ENCODE results near the gene ACTRT2.

ACTRT2 gene

DNA sequence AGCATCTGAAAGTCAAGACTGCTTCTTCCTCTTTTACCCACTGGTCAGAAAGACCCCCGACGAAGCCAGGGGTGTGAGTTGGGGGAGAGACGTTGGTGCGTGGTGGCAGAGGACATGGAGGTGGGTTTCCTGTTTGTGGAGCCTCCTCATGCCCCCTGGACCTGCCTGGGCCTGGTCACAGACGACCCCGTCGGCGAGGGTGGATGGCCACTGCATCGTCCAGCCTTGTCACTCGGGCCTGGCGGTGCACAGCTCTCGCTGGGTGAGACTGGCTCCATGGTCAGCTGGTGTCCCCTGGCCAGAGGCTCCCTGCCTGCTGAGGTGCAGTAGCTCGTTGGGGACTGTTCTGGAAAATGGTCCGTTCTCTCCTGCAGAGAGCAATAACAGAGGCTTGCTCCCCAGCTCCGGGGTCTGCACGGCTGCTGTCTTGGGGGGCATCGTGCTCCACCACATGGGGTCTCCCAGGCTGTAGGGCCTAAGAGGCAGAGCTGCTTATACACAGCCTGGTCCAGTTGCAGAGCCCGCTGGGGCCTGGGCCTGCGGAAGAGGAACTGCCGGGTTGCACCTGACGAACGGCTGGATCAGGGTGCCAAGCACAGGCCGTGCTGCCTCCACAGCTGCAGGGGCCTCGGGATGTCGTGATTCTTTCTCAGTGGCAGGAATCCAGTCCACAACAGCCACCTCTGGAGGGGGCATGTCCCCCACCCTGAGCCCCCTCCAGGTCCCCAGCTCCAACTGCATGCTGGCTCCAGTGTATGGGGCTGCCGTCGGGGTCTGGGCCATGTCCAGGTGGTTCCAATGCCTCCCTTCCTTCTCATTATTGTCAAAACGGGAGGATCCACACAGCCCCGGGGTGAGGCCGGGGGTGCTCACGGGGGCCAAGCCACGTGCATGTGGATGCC, 18.0 kb upstream of the ACTRT2 start:
- DNase-seq (ENCODE audit: low read depth), result no peak

DNA sequence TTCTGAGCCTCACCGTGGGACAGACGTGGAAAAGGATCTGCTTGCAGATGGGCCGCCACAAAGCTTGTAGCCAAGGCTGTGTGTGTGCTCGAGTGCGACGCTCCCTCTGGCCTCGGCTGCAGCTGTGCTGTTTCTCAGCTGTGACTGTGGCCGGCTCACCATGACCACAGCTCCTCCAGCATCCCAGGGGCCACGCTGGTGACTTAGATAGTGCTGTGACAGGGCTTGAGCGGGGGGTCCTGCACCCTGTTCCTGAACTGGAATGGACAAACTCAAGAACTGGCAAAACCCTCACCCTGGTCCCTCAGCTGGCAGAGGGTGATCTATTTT, 17.4 kb upstream of the ACTRT2 start:
- DNase-seq (ENCODE audit: low read depth), result no peak

DNA sequence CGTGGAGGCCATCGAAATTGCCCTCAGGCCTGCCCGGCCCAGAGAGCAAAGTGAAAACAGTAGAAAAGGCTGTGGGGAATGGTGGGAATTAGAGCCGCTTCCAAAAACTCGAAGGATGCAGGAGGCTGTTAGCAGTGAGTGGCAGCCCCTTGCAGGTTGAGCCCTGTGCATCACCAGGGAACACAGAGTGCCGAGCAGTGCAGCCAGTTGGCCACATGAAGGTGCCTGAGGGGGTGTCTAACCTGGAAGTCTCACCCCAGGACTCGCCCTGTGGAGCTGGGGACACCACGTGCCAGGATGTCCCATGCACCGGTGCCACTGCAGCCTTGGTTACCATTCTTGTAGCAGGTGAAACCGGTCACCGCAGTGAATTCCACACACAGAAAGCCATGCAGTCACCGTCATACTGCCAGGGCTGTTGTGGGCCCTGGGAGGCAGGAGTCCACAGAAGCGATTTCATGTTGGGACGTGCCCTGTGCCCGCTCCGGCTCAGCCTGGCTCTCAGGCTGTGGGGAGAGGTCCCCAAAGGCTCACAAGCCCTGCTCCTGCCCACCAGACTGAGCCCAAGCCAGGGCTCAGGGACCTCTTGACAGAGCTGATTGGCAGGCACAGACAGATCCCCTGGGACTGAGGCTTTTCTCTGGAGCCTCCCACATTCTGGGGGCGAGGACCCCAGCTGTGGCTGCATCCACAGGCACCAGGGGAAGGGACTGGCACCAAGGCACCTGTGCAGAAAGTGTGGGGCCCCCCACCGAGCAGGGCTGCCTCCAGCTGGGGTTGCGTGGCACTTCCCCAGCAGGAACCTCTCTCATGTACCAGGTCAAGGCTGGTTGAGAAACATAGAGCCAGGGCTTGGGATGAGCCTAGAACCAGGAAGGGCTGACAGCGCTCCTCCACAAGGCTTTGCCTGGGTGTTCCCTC, 16.7 kb upstream of the ACTRT2 start:
- no peak for DNase-seq (ENCODE audit: low read depth)

DNA sequence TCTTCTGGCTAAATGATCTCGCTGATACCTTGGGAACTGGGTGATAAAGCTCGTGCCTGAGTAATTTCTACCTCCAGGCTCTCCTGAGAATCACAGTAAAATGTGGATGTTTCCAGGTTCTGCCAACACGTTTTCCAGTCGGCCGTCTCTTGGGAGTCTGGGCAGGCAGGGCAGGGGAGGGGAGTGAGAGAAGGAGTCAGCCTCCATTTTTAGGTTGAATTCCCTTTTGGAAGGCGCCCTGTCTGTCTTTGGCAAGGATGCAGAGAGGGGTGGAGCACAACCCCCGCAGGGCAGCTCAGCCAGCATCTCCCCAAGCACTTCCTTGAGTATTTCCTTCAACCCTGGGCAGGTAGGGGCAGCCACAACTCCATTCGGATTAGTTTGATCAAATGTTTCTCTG, 15.5 kb upstream of the ACTRT2 start:
- no peak for DNase-seq (ENCODE audit: low read depth)

DNA sequence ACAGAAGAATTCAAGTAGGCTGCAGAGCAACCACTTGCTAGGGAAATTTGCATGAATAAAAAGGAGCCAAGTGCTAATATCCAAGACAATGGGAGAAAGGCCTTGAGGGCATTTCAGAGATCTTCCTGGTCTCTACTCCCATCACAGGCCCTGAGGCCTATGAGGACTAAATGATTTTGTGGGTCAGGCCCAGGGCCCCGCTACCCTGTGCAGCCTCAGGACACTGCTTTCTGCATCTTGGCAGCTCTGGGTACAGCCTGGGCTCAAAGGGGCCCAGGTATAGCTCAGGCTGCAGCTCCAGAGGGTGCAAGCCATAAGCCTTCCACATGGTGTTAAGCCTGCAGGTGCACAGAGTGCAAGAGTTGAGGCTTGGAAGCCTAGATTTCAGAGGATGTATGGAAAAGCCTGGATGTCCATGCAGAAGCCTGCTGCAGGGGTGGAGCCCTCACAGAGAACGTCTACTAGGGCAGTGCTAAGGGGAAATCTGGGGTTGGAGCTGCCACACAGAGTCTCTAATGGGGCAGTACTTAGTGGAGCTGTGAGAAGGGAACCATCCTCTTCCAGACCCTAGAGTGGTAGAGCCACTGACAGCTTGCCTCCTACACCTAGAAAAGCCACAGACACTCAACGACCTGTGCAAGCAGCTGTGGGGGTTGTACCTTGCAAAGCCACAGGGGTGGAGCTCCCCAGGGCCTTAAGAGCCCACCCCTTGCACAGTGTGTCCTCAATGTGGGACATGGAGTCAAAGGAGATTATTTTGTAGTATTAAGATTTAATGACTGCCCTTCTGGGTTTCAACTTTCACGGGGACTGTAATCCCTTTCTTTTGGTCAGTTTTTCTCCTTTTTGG, 13.7 kb upstream of the ACTRT2 start:
- no peak for DNase-seq (ENCODE audit: low read depth)

DNA sequence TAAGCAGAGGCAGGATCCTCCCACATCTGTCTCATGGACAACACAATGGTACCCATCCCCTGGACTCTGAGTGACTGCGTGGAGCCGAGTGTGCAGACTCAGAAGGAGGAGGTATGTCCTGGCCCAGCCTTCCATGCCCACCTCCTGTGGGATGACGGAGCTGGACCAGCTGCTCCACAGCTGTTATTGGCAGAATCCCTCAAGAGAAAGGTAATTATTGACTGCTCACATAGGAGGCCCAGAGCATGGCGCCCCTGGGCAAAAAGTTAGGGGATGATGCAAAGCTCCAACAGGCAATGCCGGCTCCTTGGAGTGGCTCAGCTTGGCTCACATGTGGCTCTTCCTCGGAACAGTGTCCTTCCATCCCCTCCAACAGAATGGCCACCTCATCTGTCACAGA, 12.2 kb upstream of the ACTRT2 start:
- no peak for DNase-seq (ENCODE audit: low read depth)

DNA sequence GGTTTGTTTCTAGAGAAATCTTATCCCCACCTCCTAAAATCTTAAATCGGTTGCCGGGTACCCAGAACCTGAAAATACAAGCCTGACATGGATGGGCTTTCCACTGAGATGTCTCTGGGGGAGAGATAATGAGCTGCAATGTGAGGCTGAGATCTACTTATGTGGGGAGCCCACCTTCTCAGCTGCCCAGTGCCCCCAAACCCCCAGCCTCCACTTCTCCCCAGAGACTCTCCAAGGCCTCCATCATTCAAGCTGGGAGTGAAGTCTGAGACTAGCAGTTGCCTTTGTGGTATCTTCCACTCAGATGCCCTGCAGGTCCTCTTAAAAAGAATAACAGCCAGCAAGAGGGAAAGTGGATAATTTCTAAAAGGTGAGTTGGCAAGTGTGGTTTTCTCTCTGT, 11.7 kb upstream of the ACTRT2 start:
- DNase-seq (ENCODE audit: low read depth), result no peak

DNA sequence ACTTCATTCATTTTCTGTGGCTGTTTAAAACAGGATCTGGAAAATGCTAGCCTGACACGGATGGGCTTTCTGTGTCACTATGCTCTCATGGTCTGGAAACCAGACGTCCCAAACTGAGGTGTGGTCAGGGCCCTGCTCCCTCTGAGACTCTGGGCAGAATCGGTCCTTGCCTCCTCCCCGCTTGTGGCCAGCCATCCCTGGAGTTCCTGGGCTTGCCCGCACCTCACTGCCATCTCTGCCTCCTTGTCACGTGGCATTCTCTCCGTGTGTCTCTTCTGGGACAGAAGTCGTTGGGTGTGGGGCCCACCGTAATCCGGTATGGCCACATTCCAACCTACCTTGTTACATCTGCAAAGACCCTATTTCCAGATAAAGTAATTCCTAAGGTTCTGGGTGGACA, 10.1 kb upstream of the ACTRT2 start:
- no peak for DNase-seq (ENCODE audit: low read depth)

DNA sequence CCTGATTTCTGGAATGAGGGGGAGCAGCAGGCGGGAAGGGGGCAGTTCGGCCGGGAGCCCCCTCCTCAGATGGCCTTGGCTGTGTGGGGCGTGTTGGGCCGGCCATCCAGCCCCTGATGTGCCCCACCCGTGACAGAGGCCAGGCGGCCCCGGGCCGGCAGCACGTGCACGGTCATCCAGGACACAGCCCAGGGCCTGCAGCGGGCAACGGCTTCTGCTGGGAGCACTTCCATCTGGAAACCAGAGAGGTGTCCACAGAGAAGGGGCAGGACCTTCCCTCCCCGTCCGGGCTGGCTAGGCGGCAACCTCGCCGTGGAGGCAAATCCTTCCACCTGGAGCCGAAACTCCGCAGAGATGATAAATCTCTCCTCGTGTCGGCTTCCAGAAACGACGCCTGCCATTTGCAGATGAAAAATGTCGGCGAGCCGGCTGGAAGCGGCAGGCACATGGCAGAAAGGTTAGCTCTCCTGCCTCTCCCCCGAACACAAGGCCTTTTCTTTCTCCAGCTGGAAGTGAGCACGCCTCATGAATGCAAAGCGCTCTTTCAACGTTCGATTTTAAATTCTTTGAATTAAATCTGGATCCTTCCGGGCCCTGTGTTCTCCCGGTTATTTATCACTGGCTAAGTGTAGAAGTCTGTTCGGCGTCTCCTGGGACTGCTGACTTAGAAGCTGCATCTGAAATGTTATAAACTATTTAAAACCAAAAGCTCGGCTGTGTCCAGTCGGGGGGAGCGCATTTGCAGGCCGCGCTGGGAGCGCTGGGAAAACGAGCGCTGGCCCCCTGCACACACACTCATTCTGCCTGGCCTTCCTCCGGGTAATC, 9.4 kb upstream of the ACTRT2 start:
- no peak for DNase-seq (ENCODE audit: low read depth)

DNA sequence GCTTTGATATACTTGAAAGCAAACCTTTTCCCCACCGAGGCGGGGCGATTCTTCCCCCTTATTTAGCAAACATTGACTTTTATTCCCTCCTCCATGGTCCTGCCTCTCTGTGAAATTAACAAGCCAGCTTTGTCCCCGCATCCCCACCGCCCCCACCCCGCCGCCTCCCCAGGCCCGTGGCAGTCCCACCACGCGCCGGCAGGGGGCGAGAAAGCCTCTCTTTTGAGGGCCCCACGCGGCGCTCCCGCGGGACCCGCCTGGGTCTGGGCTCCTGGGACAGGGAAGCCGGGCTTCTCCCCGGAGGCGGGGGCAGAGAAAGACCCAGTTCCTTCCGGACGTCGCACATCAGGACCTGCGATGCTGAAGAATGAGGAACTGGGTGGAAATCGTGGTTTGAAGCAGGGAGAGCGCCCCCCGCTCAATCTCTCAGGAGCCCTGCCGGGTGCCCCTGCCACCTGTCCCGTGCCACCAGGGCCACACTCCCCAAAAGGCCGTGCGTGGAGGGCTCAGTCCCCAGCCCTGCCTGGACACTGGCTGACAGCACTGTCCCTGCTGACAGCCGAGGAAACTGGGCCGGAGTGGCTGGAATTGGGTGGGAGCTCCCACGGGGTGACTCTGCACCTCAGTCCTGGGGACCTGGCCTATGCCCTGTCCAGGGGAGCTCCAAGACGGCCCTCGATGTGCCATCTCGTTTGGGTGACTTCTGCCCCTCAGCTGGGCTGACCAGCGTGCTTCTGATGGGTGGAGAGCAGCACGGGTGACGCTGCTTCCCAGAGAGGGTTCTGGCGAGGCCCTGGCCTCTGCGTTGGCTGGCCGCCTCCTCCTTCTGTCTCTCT, 8.6 kb upstream of the ACTRT2 start:
- DNase-seq (ENCODE audit: low read depth), result peak; percentile 4

DNA sequence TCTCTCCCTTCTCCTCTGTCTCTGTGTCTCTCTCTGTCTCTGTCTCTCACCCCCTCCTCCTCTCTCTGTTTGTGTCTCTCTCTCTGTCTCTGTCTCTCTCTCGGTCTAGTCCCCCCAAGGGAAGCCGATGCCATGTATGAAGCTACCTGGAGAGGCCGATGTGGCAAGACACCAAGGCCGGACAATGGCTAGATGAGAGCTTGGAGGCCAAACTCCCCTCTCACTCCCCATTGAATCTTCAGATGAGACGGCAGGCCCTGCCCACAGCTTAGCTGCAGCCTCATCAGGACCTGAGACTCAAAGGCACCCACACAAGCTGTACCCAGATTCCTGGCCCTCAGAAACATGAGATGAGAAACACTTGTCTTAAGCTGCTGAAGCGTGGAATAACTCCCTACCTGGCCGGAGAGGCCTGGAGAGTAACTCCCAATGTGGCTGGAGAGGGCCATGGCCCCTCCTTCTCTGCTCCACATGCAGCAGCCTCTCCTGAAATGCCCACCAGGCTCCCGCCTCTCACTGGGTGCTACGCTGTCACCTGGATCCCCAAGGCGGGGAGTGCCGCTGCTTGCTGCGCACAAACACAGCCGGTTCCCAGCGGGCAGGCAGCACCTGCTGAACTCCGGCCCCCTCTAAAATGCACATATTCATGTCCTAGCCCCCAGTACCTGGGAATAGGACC, 7.8 kb upstream of the ACTRT2 start:
- DNase-seq (ENCODE audit: low read depth), result no peak

DNA sequence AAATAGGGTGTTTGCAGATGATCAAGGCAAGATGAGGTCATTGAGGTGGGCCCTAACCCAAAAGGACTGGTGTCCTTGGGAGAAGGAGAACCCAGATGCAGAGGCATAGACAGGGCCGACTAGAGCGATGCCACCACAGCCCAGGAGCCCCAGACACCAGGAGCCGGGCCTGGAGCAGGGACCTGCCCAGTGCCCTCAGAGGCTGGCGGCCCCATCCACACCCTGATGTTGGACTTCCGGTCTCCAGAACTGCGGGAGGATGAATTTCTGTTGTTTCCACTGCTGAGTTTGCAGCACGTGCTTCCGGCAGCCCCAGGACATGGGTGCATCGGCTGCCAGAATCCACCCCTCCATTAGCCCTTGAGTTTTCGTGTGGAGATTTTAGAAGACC, 7.2 kb upstream of the ACTRT2 start:
- no peak for DNase-seq (ENCODE audit: low read depth)

DNA sequence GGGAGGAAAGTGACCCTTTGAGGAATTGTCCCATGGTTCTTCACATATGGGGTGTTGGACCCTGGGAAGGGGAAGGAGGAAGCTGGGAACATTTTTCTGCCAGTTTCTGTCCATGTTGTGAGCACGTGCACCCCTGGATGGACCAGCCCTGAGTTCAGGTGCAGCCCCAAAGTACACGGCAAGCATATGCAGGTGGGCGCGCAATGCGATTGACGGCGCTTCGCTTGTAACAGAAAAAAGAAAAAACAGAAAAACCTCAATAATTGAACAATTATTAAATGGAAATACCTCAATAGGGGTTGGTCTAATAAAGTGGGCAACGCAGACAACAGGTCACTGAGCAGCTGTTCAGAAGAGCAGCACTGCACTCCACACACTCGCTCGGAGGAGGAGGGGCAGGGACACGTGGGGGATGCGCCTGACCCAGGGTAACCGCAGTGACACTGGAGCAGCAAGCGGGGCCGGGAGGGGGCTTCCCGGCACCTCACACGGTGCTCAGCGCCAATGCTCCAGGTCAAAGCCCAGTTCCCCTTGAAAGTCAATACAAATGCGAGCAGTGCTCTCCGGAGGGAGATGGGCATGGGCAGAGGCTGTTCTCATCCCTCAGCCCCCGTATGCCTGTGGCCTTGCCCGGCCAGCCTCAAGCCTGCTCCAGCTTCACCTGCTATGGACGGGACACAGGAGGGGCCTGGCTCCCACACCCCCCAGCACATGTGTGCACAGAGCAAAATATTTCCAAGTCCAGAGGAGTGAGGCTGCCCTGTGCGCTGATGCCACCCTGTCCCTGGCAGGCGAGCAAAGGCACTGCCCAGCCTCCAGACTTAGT, 6.6 kb upstream of the ACTRT2 start:
- no peak for DNase-seq (ENCODE audit: low read depth)

DNA sequence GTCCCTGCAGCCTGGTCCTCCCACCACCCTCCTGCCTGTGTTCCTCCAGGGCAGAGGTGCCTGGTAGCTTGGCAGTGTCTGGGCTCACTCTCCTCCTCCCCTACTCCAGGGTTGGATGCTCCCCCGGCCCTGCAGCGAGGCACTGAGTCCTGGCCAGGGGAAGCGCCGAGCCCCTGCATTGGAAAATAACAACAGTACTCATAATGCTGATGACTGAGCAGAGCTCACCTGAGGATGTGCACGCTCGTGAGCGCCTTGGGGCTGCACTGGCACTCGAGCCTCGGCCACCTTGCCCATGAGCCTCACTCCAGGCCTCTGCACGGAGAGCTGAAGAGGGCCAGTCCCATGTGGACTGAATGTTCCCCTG, 6.0 kb upstream of the ACTRT2 start:
- DNase-seq (ENCODE audit: low read depth), result no peak

DNA sequence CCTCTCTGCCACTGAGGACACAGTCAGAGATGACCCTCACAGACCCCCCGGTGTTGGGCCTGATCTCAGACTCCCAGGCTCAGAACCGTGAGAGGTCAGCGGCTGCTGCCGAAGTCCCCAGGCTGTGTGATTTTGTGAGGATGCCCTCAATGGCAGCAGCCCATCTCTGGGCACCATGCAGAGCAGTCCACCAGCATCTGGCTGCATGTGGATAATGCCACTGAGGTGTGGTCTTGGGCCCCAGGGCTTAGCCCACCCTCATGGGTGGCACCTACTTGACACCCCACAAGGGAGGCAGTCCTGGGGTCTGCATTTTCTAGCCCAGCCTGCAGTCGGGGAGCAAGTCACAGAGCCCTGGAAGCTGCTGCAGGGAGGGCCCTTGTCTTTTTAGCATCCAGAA, 5.5 kb upstream of the ACTRT2 start:
- DNase-seq (ENCODE audit: low read depth), result no peak

DNA sequence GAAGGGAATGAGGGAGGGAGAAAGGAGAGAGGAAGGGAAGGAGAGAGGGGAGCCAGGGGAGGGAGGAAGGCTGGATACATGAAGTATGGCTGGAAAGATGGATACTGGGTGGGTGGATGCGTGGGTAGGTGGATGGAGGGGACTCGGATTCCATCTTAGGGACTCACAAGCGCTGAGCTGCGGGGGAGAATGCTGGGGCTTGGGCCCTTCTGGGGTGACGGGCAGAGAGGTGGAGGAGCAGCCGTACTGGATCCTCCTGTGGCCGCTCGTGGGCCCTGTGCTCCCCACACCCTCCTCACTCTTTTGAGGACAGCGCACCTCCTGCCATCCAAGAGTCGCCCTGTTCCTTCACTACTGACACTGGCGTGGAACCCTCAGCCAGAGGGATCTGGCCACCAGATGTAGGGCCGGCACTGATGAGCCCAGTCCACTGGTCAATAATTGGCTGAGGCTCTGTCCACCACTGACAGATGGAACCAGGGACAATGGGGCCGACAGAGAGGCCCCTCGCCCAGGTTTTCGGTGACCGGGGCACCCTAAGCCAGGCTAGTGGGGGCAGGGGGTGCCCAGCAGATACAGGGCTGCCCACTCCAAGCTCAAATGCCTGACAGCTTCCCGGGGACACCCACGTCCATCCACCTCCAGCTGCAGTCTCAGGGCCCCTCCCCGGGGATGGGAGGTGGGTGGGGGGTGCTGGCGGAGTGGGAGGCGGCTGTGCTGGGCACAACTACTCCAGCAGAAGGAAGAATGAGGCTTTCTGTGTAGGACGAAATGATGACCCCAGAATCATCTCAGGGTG, 4.4 kb upstream of the ACTRT2 start:
- DNase-seq (ENCODE audit: low read depth), result no peak

DNA sequence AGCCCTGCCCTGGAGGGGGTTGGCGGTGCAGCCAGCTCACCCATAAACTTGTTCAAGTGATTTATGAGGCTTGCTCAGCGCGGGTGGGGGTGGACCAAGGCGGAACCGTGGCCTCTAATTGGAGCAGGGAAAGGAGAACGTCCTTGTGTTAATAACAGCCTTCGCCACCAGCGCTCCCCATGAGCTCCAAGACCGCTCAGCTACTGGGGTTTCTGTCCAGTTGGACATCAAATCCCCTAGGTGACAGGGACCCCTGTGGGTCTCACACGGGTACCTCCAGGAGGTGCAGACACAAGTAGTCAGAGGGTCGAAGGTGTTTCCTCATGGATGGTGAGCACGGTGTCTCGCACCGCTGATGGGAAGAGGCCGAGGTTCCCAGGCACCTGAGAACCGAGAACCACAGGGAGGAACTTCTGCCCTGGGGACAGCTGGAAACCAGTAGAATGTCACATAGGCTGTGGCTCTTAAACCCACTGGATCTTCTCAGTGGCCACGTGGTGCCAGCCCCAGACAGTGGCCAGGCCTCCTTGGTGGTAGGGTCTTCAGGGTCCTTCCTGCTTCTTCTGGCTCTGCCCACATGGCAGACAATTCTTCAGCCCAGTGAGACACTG, 3.7 kb upstream of the ACTRT2 start:
- DNase-seq (ENCODE audit: low read depth), result no peak

DNA sequence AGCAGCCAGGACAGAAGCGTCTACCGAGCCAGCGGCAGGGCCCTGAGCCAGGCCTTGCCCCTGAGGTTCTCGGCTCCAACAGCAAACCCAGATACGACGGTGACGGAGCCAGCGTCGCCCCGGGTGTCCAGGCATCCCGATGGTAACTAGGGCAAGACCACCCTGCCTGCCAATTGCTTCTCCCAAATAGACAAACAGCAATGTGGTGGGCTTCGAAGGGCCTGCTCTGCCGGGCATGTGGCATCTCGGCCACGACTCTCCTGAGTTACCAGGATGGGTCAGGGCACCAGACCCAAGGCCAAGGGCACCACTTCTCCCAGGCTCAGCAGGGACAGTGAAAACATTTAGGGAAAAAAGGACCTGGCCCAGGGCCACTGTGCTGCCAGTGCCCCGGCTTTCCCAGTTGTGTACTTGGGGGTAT, 3.2 kb upstream of the ACTRT2 start:
- no peak for DNase-seq (ENCODE audit: low read depth)
